ENCODE measurements around the gene MYO7A. TPM values are rescaled to one million over a fixed set of nuclear protein-coding genes. Genes with fewer than 3 reads are reported as not detected.

Gene MYO7A
- total RNA-seq, 1 donor from 2014 or later, result 5.5 TPM

DNA sequence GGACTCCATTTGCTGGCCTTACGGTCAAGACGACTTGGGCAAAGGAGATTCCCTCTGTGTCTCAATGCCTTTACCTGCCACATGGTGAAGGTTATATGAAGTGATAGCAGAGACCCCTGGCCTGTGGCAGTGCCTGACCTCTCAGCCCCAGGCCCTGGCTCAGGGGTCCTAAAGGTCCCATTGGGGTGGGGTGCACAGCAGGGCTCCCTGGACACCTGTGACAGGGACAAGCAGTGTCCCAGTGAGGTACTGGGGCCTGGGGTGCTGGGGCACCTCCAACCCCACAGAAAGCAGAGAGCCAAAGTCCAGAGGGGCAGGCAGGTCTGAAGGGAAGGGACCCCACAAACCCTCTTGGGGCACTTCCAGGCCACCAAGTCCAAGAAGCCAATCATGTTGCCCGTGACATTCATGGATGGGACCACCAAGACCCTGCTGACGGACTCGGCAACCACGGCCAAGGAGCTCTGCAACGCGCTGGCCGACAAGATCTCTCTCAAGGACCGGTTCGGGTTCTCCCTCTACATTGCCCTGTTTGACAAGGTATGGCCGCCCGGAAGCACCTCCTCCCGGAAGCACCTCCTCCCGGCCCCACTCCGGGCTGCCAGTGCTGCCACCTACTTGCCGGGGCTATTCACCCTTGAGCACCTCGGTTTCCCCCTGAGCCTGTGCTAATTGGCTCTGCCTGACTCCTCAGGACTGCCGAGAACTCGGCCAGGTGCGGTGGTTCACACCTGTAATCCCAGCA lies 62.5 kb downstream of the MYO7A start:
- TF ChIP-seq, protein P1, sequence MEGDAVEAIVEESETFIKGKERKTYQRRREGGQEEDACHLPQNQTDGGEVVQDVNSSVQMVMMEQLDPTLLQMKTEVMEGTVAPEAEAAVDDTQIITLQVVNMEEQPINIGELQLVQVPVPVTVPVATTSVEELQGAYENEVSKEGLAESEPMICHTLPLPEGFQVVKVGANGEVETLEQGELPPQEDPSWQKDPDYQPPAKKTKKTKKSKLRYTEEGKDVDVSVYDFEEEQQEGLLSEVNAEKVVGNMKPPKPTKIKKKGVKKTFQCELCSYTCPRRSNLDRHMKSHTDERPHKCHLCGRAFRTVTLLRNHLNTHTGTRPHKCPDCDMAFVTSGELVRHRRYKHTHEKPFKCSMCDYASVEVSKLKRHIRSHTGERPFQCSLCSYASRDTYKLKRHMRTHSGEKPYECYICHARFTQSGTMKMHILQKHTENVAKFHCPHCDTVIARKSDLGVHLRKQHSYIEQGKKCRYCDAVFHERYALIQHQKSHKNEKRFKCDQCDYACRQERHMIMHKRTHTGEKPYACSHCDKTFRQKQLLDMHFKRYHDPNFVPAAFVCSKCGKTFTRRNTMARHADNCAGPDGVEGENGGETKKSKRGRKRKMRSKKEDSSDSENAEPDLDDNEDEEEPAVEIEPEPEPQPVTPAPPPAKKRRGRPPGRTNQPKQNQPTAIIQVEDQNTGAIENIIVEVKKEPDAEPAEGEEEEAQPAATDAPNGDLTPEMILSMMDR (IDR thresholded peaks at IDR 0.05), result no peak
- intact Hi-C loops (cut with DNase I), result no loop called here
- no peak for ATAC-seq
- no peaks in the 10 kb centered on the region for H3K36me3 ChIP-seq
- no peaks in the 10 kb centered on the region for H3K9me3 ChIP-seq
- no peak overlapping the region for H3K4me3 ChIP-seq
- no peaks in the 10 kb centered on the region for H3K4me1 ChIP-seq
- H3K27ac ChIP-seq, result no peak overlapping the region
- DNase-seq, result no peak
- no peaks in the 10 kb centered on the region for H3K27me3 ChIP-seq (ENCODE audit: low read depth)

DNA sequence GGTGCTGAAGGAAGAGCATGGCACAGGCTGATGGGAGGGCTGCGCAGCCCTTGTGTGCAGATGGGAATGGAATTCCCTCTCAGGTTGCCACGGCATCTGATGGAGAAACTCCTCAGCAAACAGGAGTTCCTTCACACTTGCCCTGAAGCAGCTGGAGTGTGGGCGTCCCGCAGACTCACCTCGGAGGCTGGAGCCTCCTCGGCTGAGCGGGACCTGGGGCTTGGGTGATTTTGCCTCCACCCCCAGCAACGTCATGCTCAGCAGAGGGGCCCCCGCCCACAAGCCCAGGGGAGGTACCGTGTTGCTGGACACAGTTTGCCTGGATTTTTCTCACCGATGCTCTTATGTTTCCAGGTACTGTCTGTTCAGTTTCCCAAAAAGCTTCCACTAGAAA lies 63.4 kb downstream of the MYO7A start:
- no peak for DNase-seq
- Histone ChIP-seq H3K36me3 (no peaks in the 10 kb centered on the region), H3K4me1 (no peaks in the 10 kb centered on the region), H3K4me3 (peak overlapping the region; percentile 32), H3K27me3 (ENCODE audit: low read depth) (no peaks in the 10 kb centered on the region), H3K27ac (no peak overlapping the region), H3K9me3 (no peaks in the 10 kb centered on the region)
- TF ChIP-seq, protein P1 (IDR thresholded peaks at IDR 0.05), result no peak
- ATAC-seq, result peak in 1 of 2 donors; percentile 52
- intact Hi-C loops (cut with DNase I), result no loop called here

DNA sequence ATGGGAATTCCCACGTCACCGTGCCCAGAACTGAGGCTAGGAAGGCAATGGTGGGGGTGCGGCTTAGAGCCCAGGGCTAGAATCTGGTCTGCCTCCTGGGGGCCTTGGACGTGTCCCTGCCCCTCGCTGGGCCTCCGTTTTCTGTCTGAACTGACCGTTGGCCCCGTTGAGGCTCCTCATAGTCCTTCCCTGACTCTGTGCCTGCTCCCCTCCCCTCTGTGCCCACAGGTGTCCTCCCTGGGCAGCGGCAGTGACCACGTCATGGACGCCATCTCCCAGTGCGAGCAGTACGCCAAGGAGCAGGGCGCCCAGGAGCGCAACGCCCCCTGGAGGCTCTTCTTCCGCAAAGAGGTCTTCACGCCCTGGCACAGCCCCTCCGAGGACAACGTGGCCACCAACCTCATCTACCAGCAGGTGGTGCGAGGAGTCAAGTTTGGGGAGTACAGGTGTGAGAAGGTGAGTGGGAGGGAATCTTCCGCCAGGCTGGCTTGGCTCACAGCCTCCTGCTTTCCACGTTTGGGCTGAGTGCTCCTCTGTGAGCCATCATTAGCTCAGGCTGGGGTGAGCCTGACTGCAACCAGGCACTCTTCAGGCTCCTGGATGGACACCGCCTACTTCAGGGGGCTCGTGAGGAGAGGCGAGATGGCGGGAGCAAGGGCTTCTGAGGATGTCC lies 63.9 kb downstream of the MYO7A start:
- ATAC-seq (peak; percentile 74 to 86), DNase-seq (peak; percentile 76)
- Histone ChIP-seq H3K27me3 (ENCODE audit: low read depth) (no peaks in the 10 kb centered on the region), H3K36me3 (no peaks in the 10 kb centered on the region), H3K9me3 (no peaks in the 10 kb centered on the region), H3K4me1 (no peaks in the 10 kb centered on the region), H3K27ac (no peak overlapping the region), H3K4me3 (peak overlapping the region; percentile 32)
- intact Hi-C loops (cut with DNase I), result no loop called here
- TF ChIP-seq, protein P1 (IDR thresholded peaks at IDR 0.05), result peak; percentile 50

DNA sequence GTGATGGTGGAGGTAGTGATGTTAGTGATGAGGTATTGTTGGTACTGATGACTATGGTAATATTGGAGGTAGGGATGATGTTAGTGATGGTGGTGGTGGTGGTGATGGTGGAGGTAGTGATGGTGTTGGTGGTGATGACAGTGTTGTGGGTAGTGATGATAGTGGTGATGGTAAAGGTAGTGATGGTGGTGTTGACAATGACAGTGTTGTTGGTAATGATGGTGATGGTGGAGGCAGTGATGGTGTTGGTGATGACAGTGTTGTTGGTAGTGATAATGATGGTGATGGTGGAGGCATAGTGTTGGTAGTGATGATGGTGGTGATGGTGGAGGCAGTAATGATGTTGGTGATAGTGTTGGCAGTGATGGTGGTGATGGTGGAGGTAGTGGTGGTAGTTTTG lies 65.1 kb downstream of the MYO7A start:
- DNase-seq, result no peak

DNA sequence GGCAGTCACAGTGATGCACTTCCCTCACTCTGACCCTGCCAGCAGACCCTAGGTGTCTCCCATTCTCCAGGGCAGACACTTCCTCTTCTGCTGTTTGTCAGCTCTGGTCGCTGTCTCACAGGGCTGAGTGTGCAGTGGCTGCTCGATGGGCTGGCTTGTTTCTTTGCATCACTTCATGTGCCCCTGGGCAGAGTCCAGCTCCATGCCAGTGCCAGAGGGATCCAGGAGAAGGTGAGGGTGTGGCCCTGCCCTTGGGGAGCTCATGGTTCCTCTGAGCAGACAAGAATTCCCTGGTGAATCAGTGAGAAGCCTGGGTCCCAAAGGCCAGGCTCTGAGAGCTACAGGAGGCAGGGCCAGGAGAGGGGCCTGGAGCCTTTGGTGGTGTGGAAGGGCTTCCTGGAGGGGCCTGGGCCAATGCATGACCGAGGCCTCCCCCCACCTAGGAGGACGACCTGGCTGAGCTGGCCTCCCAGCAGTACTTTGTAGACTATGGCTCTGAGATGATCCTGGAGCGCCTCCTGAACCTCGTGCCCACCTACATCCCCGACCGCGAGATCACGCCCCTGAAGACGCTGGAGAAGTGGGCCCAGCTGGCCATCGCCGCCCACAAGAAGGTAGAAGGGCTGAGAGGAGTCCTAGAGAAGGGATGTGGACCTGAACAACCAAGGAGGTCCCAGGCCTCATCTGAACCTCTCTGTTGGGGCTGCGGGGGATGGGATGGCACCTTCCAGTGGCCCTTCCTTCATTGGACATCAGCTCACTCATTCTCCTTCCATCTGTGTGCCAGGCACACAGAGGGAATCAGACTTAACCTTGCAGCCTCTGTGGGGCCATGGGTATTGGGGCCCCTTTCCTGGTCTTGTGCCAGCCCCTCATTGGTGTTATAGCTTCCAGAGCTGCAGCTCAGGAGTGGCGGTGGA lies 66.1 kb downstream of the MYO7A start:
- H3K4me1 ChIP-seq, result no peaks in the 10 kb centered on the region
- TF ChIP-seq, protein P1 (IDR thresholded peaks at IDR 0.05), result no peak
- H3K36me3 ChIP-seq, result no peaks in the 10 kb centered on the region
- intact Hi-C loops (cut with DNase I), result no loop called here
- H3K9me3 ChIP-seq, result no peaks in the 10 kb centered on the region
- DNase-seq, result peak; percentile 26
- H3K27me3 ChIP-seq (ENCODE audit: low read depth), result no peaks in the 10 kb centered on the region
- no peak for ATAC-seq
- no peak overlapping the region for H3K27ac ChIP-seq
- no peak overlapping the region for H3K4me3 ChIP-seq

More for the DNA sequence above, 65.1 kb downstream of the MYO7A start:
- ATAC-seq, result no peak
- intact Hi-C loops (cut with DNase I), result no loop called here
- no peak overlapping the region for H3K27ac ChIP-seq
- no peak overlapping the region for H3K4me3 ChIP-seq
- H3K27me3 ChIP-seq (ENCODE audit: low read depth), result no peaks in the 10 kb centered on the region
- H3K4me1 ChIP-seq, result no peaks in the 10 kb centered on the region
- no peaks in the 10 kb centered on the region for H3K9me3 ChIP-seq
- H3K36me3 ChIP-seq, result no peaks in the 10 kb centered on the region
- TF ChIP-seq, protein P1 (IDR thresholded peaks at IDR 0.05), result no peak
